ENCODE data around the gene KIF16B.

The KIF16B gene

GRCh38 chr20:16350465-16350864, 222.8 kb downstream of the KIF16B start:
- DNase-seq = no peak

- DNase-seq = no peak
These were observed 223.6 kb downstream of the KIF16B start for GRCh38 chr20:16349523-16350260.

GRCh38 chr20:16346956-16347355, 226.3 kb downstream of the KIF16B start:
- DNase-seq = no peak

- no peak for DNase-seq
These were observed 235.5 kb downstream of the KIF16B start for GRCh38 chr20:16337707-16338106.

- DNase-seq = no peak
These were observed 245.6 kb downstream of the KIF16B start for GRCh38 chr20:16327606-16328005.

GRCh38 chr20:16321291-16321690, 252.0 kb downstream of the KIF16B start:
- DNase-seq = no peak

- DNase-seq = no peak
These were observed 255.5 kb downstream of the KIF16B start for GRCh38 chr20:16317445-16318362.

- no peak for DNase-seq
These were observed 256.7 kb downstream of the KIF16B start for GRCh38 chr20:16316513-16316912.

GRCh38 chr20:16314748-16315159, 258.5 kb downstream of the KIF16B start:
- DNase-seq = no peak

GRCh38 chr20:16314320-16314719, 258.9 kb downstream of the KIF16B start:
- no peak for DNase-seq

- no peak for DNase-seq
These were observed 259.3 kb downstream of the KIF16B start for GRCh38 chr20:16313917-16314316.

GRCh38 chr20:16312998-16313397, 260.2 kb downstream of the KIF16B start:
- no peak for DNase-seq

GRCh38 chr20:16311756-16312155, 261.5 kb downstream of the KIF16B start:
- no peak for DNase-seq

GRCh38 chr20:16308754-16309153, 264.5 kb downstream of the KIF16B start:
- no peak for DNase-seq

- DNase-seq = no peak
These were observed 270.4 kb downstream of the KIF16B start for GRCh38 chr20:16302818-16303217.

- DNase-seq = no peak
These were observed 271.3 kb downstream of the KIF16B start for GRCh38 chr20:16301986-16302385.

GRCh38 chr20:16299897-16300296, 273.4 kb downstream of the KIF16B start:
- no peak for DNase-seq

GRCh38 chr20:16296931-16297330, 276.3 kb downstream of the KIF16B start:
- DNase-seq = no peak

GRCh38 chr20:16295534-16295933, 277.7 kb downstream of the KIF16B start:
- no peak for DNase-seq

- no peak for DNase-seq
These were observed 279.7 kb downstream of the KIF16B start for GRCh38 chr20:16293590-16293989.

GRCh38 chr20:16292226-16292880, 280.9 kb downstream of the KIF16B start:
- DNase-seq = no peak

GRCh38 chr20:16290358-16290757, 282.9 kb downstream of the KIF16B start:
- no peak for DNase-seq

GRCh38 chr20:16287776-16288175, 285.5 kb downstream of the KIF16B start:
- DNase-seq = no peak

GRCh38 chr20:16286601-16287000, 286.6 kb downstream of the KIF16B start:
- no peak for DNase-seq
